PC-9 (cell line): Measurements from ENCODE around the gene BRD8. TPM values are rescaled to one million over a fixed set of nuclear protein-coding genes. Genes with fewer than 3 reads are reported as not detected.

Experiments used
- BruUV-seq: library from RNA; stranded (reverse); fragments of 400-500 nt; replicated peaks from 2 replicates; lab custom pipeline; 2021; lab: Mats Ljungman, UMichigan
- CTCF ChIA-PET: fragments of 300-600 bp; sonication (Branson Sonifier 250); formaldehyde crosslinking; loops from one replicate; lab custom pipeline; 2022; ENCODE audit warnings: antibody characterized with exemption; lab: Charles Lee
- POLR2A ChIA-PET: fragments of 300-600 bp; sonication (Branson Sonifier 250); formaldehyde crosslinking; loops from one replicate; lab custom pipeline; 2022; ENCODE audit warnings: antibody characterized with exemption; ENCODE audit not compliant: unreplicated experiment; lab: Charles Lee
- DNase-seq, 2 experiments: peaks; one replicate each; pipeline versions ENCODE4 v3.0.0 to v3.0.0-alpha.2; 2015 to 2022; ENCODE audit warnings: mixed read lengths in 1 of 2
- H2AFZ ChIP-seq: fragments of 200-600 bp; sonication (generic); 2 replicates; pipeline ENCODE4 v1.8.1; 2017; ENCODE audit warnings: antibody characterized with exemption
- H3F3A ChIP-seq: fragments of 200-600 bp; sonication (generic); 2 replicates; pipeline ENCODE4 v1.8.1; 2017; ENCODE audit warnings: antibody characterized with exemption, mild to moderate bottlenecking, low read depth; ENCODE audit not compliant: insufficient read depth
- H3K27ac ChIP-seq: fragments of 200-600 bp; sonication (generic); 2 replicates; pipeline ENCODE4 v1.6.1; 2016; ENCODE audit warnings: mixed run types
- H3K27me3 ChIP-seq: fragments of 200-600 bp; sonication (generic); 2 replicates; pipeline ENCODE4 v1.6.1; 2016; ENCODE audit warnings: low read depth, mixed run types; ENCODE audit not compliant: insufficient read depth
- H3K36me3 ChIP-seq: fragments of 200-600 bp; sonication (generic); 2 replicates; pipeline ENCODE4 v1.6.1; 2016; ENCODE audit warnings: low read depth, mixed run types
- H3K4me1 ChIP-seq: fragments of 200-600 bp; sonication (generic); replicated peaks from 2 replicates; pipeline ENCODE4 v1.6.1; 2016; ENCODE audit warnings: mixed run types; ENCODE audit not compliant: insufficient read depth
- H3K4me2 ChIP-seq: fragments of 200-600 bp; sonication (generic); 2 replicates; pipeline ENCODE4 v1.6.1; 2017; ENCODE audit warnings: mixed run types
- H3K4me3 ChIP-seq: fragments of 200-600 bp; sonication (generic); 2 replicates; pipeline ENCODE4 v1.6.1; 2016; ENCODE audit warnings: mixed run types
- H3K79me2 ChIP-seq: fragments of 200-600 bp; sonication (generic); 2 replicates; pipeline ENCODE4 v1.6.1; 2017; ENCODE audit warnings: low read depth, mixed run types
- H3K9me2 ChIP-seq: fragments of 200-600 bp; sonication (generic); 2 replicates; pipeline ENCODE4 v1.8.1; 2017; ENCODE audit warnings: mild to moderate bottlenecking; ENCODE audit not compliant: insufficient read depth
- H3K9me3 ChIP-seq: fragments of 200-600 bp; sonication (generic); 2 replicates; pipeline ENCODE4 v1.8.1; 2016; ENCODE audit warnings: low read depth; ENCODE audit not compliant: insufficient read depth
- H4K20me1 ChIP-seq: fragments of 200-600 bp; sonication (generic); 2 replicates; pipeline ENCODE4 v1.8.1; 2017; ENCODE audit not compliant: insufficient read depth
- CTCF ChIP-seq: fragments of 200-600 bp; sonication (generic); conservative IDR thresholded peaks from 2 replicates; pipeline ENCODE4 v1.6.1; 2017; ENCODE audit warnings: mixed run types, antibody characterized with exemption, mild to moderate bottlenecking, moderate library complexity
- EZH2 ChIP-seq: fragments of 200-600 bp; sonication (generic); IDR thresholded peaks from 2 replicates; pipeline ENCODE4 v1.8.0; 2017; ENCODE audit warnings: antibody characterized with exemption, low read depth
- intact Hi-C: fragments of 100-400 bp; cut with micrococcal nuclease; formaldehyde crosslinking; loops from one replicate; pipeline ENCODE4 v1.10.0; 2022; ENCODE audit not compliant: unreplicated experiment
- total RNA-seq: library from RNA; stranded (reverse); gene quantifications from 2 replicates; pipeline ENCODE4 v1.2.3, GENCODE V29; 2021

The BRD8 gene
- total RNA-seq, 1 experiment from 2014 or later, result 171 TPM

GRCh38 chr5:138132543-138132942 lies 45.9 kb downstream of the BRD8 start:
- no peaks in the 10 kb centered on the region; the same call in 1 of the 2 replicates for H3K9me2 ChIP-seq
- H3F3A ChIP-seq, result no peaks in the 10 kb centered on the region
- no peak overlapping the region; the same call in 1 of the 2 replicates for H2AFZ ChIP-seq
- no peaks in the 10 kb centered on the region for H4K20me1 ChIP-seq
- CTCF ChIA-PET, result interaction anchor here (0.6 to 1.5 kb wide), 4 partner anchors 54 to 472 kb away, joined by 5 to 7 read pairs (median 6); no protein-coding TSS in a partner anchor
- no peaks in the 10 kb centered on the region for H3K79me2 ChIP-seq
- no peaks in the 10 kb centered on the region for H3K9me3 ChIP-seq
- no peaks in the 10 kb centered on the region; the same call in 1 of the 2 replicates for H3K4me1 ChIP-seq
- intact Hi-C loops, result loop anchor here (2.0 to 5.0 kb wide), 3 partner anchors 380 to 810 kb away; no protein-coding TSS in a partner anchor
- H3K36me3 ChIP-seq, result no peaks in the 10 kb centered on the region
- H3K27ac ChIP-seq, result no peak overlapping the region
- DNase-seq, result no peak
- H3K4me3 ChIP-seq, result no peak overlapping the region; the same call in 1 of the 2 replicates
- no peak for TF ChIP-seq CTCF
- TF ChIP-seq EZH2, result no peak
- H3K27me3 ChIP-seq, result no peaks in the 10 kb centered on the region
- POLR2A ChIA-PET, result interaction anchor here (0.6 kb wide), 1 partner anchor 899 kb away, joined by 3 read pairs; no protein-coding TSS in a partner anchor
- H3K4me2 ChIP-seq, result peak overlapping the region; percentile 80
- no TSS peak for BruUV-seq

DNA sequence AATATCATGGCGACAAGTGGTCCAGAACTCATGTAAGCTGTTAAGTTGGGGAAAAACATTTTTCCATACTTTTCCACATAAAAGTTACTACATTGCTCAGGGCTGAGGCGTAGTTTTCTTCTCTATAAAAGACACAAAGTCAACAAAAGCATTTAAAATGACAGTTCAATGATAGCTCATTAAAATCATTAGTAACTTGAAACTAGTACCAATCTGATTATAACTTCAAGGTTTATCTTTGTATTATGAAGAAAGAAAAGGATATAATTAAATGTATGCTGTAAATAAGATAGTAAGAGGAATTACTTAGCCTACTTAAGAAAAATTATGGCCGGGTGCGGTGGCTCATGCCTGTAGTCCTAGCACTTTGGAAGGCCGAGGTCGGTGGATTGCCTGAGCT lies 49.1 kb downstream of the BRD8 start:
- BruUV-seq, result no TSS peak
- CTCF ChIA-PET, result interaction anchor here (0.6 kb wide), 1 partner anchor 66 kb away, joined by 4 read pairs; no protein-coding TSS in a partner anchor
- POLR2A ChIA-PET, result interaction anchor here (0.6 kb wide), 1 partner anchor 548 kb away, joined by 5 read pairs; no protein-coding TSS in a partner anchor

DNA sequence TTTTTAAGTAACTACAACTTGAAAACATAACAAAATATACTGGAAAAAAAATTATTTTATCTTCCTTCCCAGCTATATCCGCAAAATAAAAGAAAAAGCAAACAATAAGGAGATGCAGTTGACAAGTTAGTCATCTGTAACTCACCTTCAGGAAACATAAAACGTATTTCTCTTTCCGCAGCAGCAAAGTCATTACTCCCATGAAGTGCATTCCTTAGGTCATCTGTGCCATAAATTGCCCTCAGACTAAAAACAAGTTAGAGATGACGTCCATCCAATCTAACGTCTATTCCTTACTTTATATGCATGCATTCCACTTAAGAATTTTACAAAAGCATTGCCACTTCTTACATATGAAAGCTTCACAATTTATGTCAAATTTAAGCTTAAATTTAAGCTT lies 50.1 kb downstream of the BRD8 start:
- Histone ChIP-seq H3K9me2 (no peaks in the 10 kb centered on the region), H3K4me2 (no peak overlapping the region), H3K36me3 (no peaks in the 10 kb centered on the region), H3K4me3 (no peak overlapping the region), H3K4me1 (no peaks in the 10 kb centered on the region; the same call in 1 of the 2 replicates), H3F3A (no peaks in the 10 kb centered on the region), H3K27me3 (no peaks in the 10 kb centered on the region), H3K9me3 (no peaks in the 10 kb centered on the region), H2AFZ (no peak overlapping the region), H4K20me1 (no peaks in the 10 kb centered on the region), H3K27ac (no peak overlapping the region), H3K79me2 (no peaks in the 10 kb centered on the region)
- DNase-seq, result no peak
- no TSS peak for BruUV-seq
- ChIA-PET POLR2A (no interaction called here), CTCF (no interaction called here)
- intact Hi-C loops, result no loop called here
- no peak for TF ChIP-seq EZH2
- TF ChIP-seq CTCF, result no peak

More for the DNA sequence above, 49.1 kb downstream of the BRD8 start:
- H3K4me1 ChIP-seq, result no peaks in the 10 kb centered on the region; the same call in 1 of the 2 replicates
- TF ChIP-seq CTCF, result no peak
- no peak for TF ChIP-seq EZH2
- DNase-seq, result no peak
- H3F3A ChIP-seq, result no peaks in the 10 kb centered on the region
- no peaks in the 10 kb centered on the region for H3K79me2 ChIP-seq
- H3K27ac ChIP-seq, result no peak overlapping the region
- no peak overlapping the region for H3K4me2 ChIP-seq
- H2AFZ ChIP-seq, result no peak overlapping the region
- H3K9me2 ChIP-seq, result no peaks in the 10 kb centered on the region
- H4K20me1 ChIP-seq, result no peaks in the 10 kb centered on the region
- intact Hi-C loops, result no loop called here
- no peaks in the 10 kb centered on the region for H3K36me3 ChIP-seq
- H3K4me3 ChIP-seq, result no peak overlapping the region
- H3K9me3 ChIP-seq, result no peaks in the 10 kb centered on the region
- no peaks in the 10 kb centered on the region for H3K27me3 ChIP-seq
